OCI-LY3 (cell line): Measurements from ENCODE around the gene CADPS2.

Source experiments
- CTCF ChIP-seq: fragments of 200-600, 300-600 bp; sonication (generic); IDR thresholded peaks from 2 replicates; pipeline ENCODE4 v1.5.1; 2014; ENCODE audit warnings: antibody characterized with exemption, low read length, low read depth
- EZH2phosphoT487 ChIP-seq: fragments of 200-600 bp; shearing (Covaris generic); IDR thresholded peaks from 2 replicates; pipeline ENCODE4 v1.6.1; 2018; ENCODE audit warnings: antibody characterized with exemption, mixed run types, low read depth

GRCh38 chr7:122298618-122299017 is 587.6 kb downstream of the CADPS2 start:
- TF ChIP-seq CTCF, result no peak
- TF ChIP-seq EZH2phosphoT487, result no peak
